GM23248 (cell line): Measurements from ENCODE around the gene PMS2. TPM values are rescaled to one million over a fixed set of nuclear protein-coding genes. Genes with fewer than 3 reads are reported as not detected.

ENCODE experiments used
- DNase-seq: peaks from one replicate; pipeline ENCODE4 v3.0.0-alpha.2; 2015
- H2AFZ ChIP-seq: fragments of 200-600 bp; sonication (generic); 2 replicates; pipeline ENCODE4 v1.6.1; 2016; ENCODE audit warnings: antibody characterized with exemption
- H3F3A ChIP-seq: fragments of 200-600 bp; sonication (generic); 2 replicates; pipeline ENCODE4 v1.6.1; 2016; ENCODE audit warnings: mild to moderate bottlenecking, antibody characterized with exemption, mixed run types; ENCODE audit not compliant: insufficient read depth
- H3K27ac ChIP-seq: fragments of 200-600 bp; sonication (generic); 2 replicates; pipeline ENCODE4 v1.5.1; 2016; ENCODE audit warnings: mild to moderate bottlenecking
- H3K27me3 ChIP-seq: fragments of 200-600 bp; sonication (generic); replicated peaks from 2 replicates; pipeline ENCODE4 v1.6.1; 2016; ENCODE audit warnings: mild to moderate bottlenecking; ENCODE audit not compliant: insufficient read depth
- H3K36me3 ChIP-seq: fragments of 200-600 bp; sonication (generic); 2 replicates; pipeline ENCODE4 v1.6.1; 2016; ENCODE audit warnings: low read depth, mild to moderate bottlenecking
- H3K4me1 ChIP-seq: fragments of 200-600 bp; sonication (generic); 2 replicates; pipeline ENCODE4 v1.6.1; 2016; ENCODE audit warnings: mild to moderate bottlenecking; ENCODE audit not compliant: insufficient read depth
- H3K4me2 ChIP-seq: fragments of 200-600 bp; sonication (generic); one replicate; pipeline ENCODE4 v1.6.1; 2016; ENCODE audit warnings: mild to moderate bottlenecking; ENCODE audit not compliant: unreplicated experiment
- H3K4me3 ChIP-seq: fragments of 200-600 bp; sonication (generic); 2 replicates; pipeline ENCODE4 v1.5.1; 2016; ENCODE audit warnings: mild to moderate bottlenecking
- H3K79me2 ChIP-seq: fragments of 200-600 bp; sonication (generic); 2 replicates; pipeline ENCODE4 v1.6.1; 2016; ENCODE audit warnings: mild to moderate bottlenecking; ENCODE audit not compliant: insufficient read depth
- H3K9ac ChIP-seq: fragments of 200-600 bp; sonication (generic); 2 replicates; pipeline ENCODE4 v1.6.1; 2016; ENCODE audit warnings: mild to moderate bottlenecking
- H3K9me2 ChIP-seq: fragments of 200-600 bp; sonication (generic); 2 replicates; pipeline ENCODE4 v1.6.1; 2016; ENCODE audit warnings: mixed run types, mild to moderate bottlenecking, moderate library complexity; ENCODE audit not compliant: insufficient read depth
- H3K9me3 ChIP-seq: fragments of 200-600 bp; sonication (generic); one replicate; pipeline ENCODE4 v1.6.1; 2017; ENCODE audit warnings: low read depth
- H4K20me1 ChIP-seq: fragments of 200-600 bp; sonication (generic); 2 replicates; pipeline ENCODE4 v1.6.0; 2016; ENCODE audit not compliant: insufficient read depth
- EZH2 ChIP-seq: fragments of 200-600 bp; sonication (generic); IDR thresholded peaks from 2 replicates; pipeline ENCODE4 v1.6.1; 2018; ENCODE audit warnings: antibody characterized with exemption, mild to moderate bottlenecking; ENCODE audit not compliant: insufficient read depth, poor library complexity, severe bottlenecking
- EZH2phosphoT487 ChIP-seq: fragments of 200-600 bp; sonication (generic); IDR thresholded peaks from 2 replicates; pipeline ENCODE4 v1.6.1; 2018; ENCODE audit warnings: antibody characterized with exemption, moderate library complexity, mild to moderate bottlenecking, low read depth; ENCODE audit not compliant: insufficient read depth
- WGBS, 2 experiments: methylation state at CpG; one replicate each; pipeline ENCODE4 v1.1.6; 2015 to 2017; ENCODE audit warnings: low lambda C conversion rate in 2 of 2, low coverage in 1 of 2; ENCODE audit errors: missing lambda C conversion rate in 2 of 2; 5-methylcytosine and 5-hydroxymethylcytosine counted together
- in situ Hi-C: fragments of 300-500 bp; cut with MboI; formaldehyde crosslinking; loops from 2 replicates; pipeline ENCODE4 v1.15.0; 2020
- polyA plus RNA-seq: library from polyadenylated mRNA; unstranded; fragments of >200 nt; fragmentation: Nextera tagmentation; extraction: Ambion mirVana; gene quantifications from 2 replicates; pipeline ENCODE4 v1.2.1, GENCODE V29; 2016
- total RNA-seq: library from RNA; depleted of rRNA; stranded (reverse); fragments of >200 nt; shearing (Covaris generic); gene quantifications from 2 replicates; pipeline ENCODE4 v1.2.3, GENCODE V29; 2014

Gene PMS2
- total and polyA plus RNA-seq, 2 experiments from 2014 or later = 7.4 to 12.8 TPM

- Histone ChIP-seq H3F3A (no peaks in the 10 kb centered on the region), H3K36me3 (peaks cover 58% of the 10 kb centered on the region), H3K27me3 (no peaks in the 10 kb centered on the region), H3K4me1 (no peaks in the 10 kb centered on the region), H3K4me2 (no peak overlapping the region), H3K27ac (no peak overlapping the region), H3K4me3 (no peak overlapping the region), H3K9me3 (no peaks in the 10 kb centered on the region), H3K79me2 (peaks cover 61% of the 10 kb centered on the region), H3K9me2 (no peaks in the 10 kb centered on the region), H4K20me1 (no peaks in the 10 kb centered on the region), H3K9ac (no peak overlapping the region), H2AFZ (no peak overlapping the region)
- TF ChIP-seq EZH2phosphoT487 (no peak), EZH2 (no peak)
- 77 to 78% methylated on average over 4 of the region's 4 CpGs for WGBS, 2 experiments
- in situ Hi-C loops = no loop called here
- no peak for DNase-seq
These were observed 40.9 kb upstream of the PMS2 start for GRCh38 chr7:6049780-6050179.

- no peak overlapping the region for H3K27ac ChIP-seq
- 86 to 89% methylated on average over 11 to 13 of the region's 13 CpGs for WGBS, 2 experiments
- peaks cover 44% of the 10 kb centered on the region for H3K79me2 ChIP-seq
- no peak for DNase-seq
- no peaks in the 10 kb centered on the region for H3K9me2 ChIP-seq
- no peak for TF ChIP-seq EZH2
- TF ChIP-seq EZH2phosphoT487 = no peak
- no peaks in the 10 kb centered on the region for H3K9me3 ChIP-seq
- H4K20me1 ChIP-seq = no peaks in the 10 kb centered on the region
- H3K27me3 ChIP-seq = no peaks in the 10 kb centered on the region
- no peak overlapping the region for H3K4me2 ChIP-seq
- no peaks in the 10 kb centered on the region for H3K4me1 ChIP-seq
- H3F3A ChIP-seq = peaks cover 5% of the 10 kb centered on the region; the same call in 1 of the 2 replicates
- H3K4me3 ChIP-seq = no peak overlapping the region
- H3K9ac ChIP-seq = no peak overlapping the region
- peaks cover 54% of the 10 kb centered on the region; the same call in 1 of the 2 replicates for H3K36me3 ChIP-seq
- H2AFZ ChIP-seq = no peak overlapping the region
- in situ Hi-C loops = no loop called here
These were observed 26.8 kb upstream of the PMS2 start for GRCh38 chr7:6035686-6036085.

GRCh38 chr7:6035165-6035564 lies 26.3 kb upstream of the PMS2 start:
- peaks cover 49% of the 10 kb centered on the region; the same call in 1 of the 2 replicates for H3K36me3 ChIP-seq
- DNase-seq = no peak
- no peaks in the 10 kb centered on the region for H3K4me1 ChIP-seq
- WGBS, 2 experiments = 89% methylated on average over 10 of the region's 10 CpGs
- H2AFZ ChIP-seq = no peak overlapping the region
- H3K9ac ChIP-seq = no peak overlapping the region
- no peak overlapping the region for H3K27ac ChIP-seq
- no peak overlapping the region for H3K4me3 ChIP-seq
- no peak overlapping the region for H3K4me2 ChIP-seq
- H3K27me3 ChIP-seq = no peaks in the 10 kb centered on the region
- no peaks in the 10 kb centered on the region for H3K9me2 ChIP-seq
- peaks cover 49% of the 10 kb centered on the region for H3K79me2 ChIP-seq
- peaks cover 5% of the 10 kb centered on the region; the same call in 1 of the 2 replicates for H3F3A ChIP-seq
- TF ChIP-seq EZH2 (no peak), EZH2phosphoT487 (no peak)
- in situ Hi-C loops = no loop called here
- H4K20me1 ChIP-seq = no peaks in the 10 kb centered on the region
- H3K9me3 ChIP-seq = no peaks in the 10 kb centered on the region

- H3K9me3 ChIP-seq = no peaks in the 10 kb centered on the region
- no peaks in the 10 kb centered on the region for H3K9me2 ChIP-seq
- H3K27me3 ChIP-seq = no peaks in the 10 kb centered on the region
- peaks cover 12% of the 10 kb centered on the region; the same call in 1 of the 2 replicates for H3F3A ChIP-seq
- H3K4me2 ChIP-seq = no peak overlapping the region
- in situ Hi-C loops = no loop called here
- H2AFZ ChIP-seq = no peak overlapping the region
- 85 to 89% methylated on average over 7 of the region's 7 CpGs for WGBS, 2 experiments
- no peaks in the 10 kb centered on the region for H3K4me1 ChIP-seq
- H3K79me2 ChIP-seq = peaks cover 62% of the 10 kb centered on the region
- TF ChIP-seq EZH2 (no peak), EZH2phosphoT487 (no peak)
- H4K20me1 ChIP-seq = no peaks in the 10 kb centered on the region
- no peak overlapping the region for H3K4me3 ChIP-seq
- DNase-seq = no peak
- H3K9ac ChIP-seq = no peak overlapping the region
- H3K27ac ChIP-seq = no peak overlapping the region
- peaks cover 54% of the 10 kb centered on the region for H3K36me3 ChIP-seq
These were observed 23.8 kb upstream of the PMS2 start for GRCh38 chr7:6032641-6033040.

GRCh38 chr7:6032167-6032566 lies 23.3 kb upstream of the PMS2 start:
- Histone ChIP-seq H3K9ac (no peak overlapping the region), H3K36me3 (peaks cover 54% of the 10 kb centered on the region), H3K79me2 (peaks cover 62% of the 10 kb centered on the region), H3K27me3 (no peaks in the 10 kb centered on the region), H3K9me3 (no peaks in the 10 kb centered on the region), H4K20me1 (no peaks in the 10 kb centered on the region), H3K27ac (no peak overlapping the region), H2AFZ (no peak overlapping the region), H3F3A (peaks cover 17% of the 10 kb centered on the region; the same call in 1 of the 2 replicates), H3K4me1 (no peaks in the 10 kb centered on the region), H3K4me2 (no peak overlapping the region), H3K9me2 (no peaks in the 10 kb centered on the region), H3K4me3 (no peak overlapping the region)
- WGBS, 2 experiments = 73 to 74% methylated on average over 5 of the region's 5 CpGs
- no peak for TF ChIP-seq EZH2phosphoT487
- no peak for TF ChIP-seq EZH2
- no peak for DNase-seq
- in situ Hi-C loops = no loop called here
